ENCODE data around the gene LRRC14B.
"Not testable (repeated sequence)": the region's sequence is repeated elsewhere in the genome, so short reads cannot be mapped to it uniquely, and the experiment has no call there.

The LRRC14B gene

DNA sequence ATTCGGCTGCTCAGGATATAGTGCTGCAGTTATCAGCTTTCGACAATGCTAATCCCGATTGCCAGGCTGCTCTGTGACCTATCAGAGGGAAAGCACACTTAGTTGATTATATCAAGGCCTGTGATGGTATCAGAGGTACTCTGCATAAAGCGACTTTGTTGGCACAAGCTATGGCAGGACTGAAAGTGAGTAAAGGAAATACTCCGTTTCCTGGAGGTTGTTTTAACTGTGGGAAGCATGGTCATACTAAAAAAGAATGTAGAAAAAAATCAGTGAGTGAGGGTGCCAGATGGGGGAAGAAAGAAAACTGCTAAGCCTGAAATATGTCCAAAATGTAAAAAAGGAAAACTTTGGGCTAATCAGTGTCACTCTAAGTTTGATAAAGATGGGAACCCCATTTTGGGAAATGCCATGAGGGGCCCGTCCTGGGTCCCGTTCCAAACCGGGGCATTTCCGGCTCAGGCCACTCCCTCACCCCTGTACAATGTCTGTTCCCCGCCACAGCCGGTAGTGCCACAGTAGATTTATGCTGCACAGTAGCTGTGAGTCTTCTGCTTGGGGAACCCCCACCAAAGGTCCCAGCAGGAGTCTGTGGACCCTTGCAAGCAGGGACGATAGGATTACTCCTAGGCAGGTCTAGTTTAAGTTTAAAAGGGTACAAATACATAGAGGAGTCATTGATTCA is 52.5 kb downstream of the LRRC14B start:
- DNase-seq: not testable (repeated sequence)

DNA sequence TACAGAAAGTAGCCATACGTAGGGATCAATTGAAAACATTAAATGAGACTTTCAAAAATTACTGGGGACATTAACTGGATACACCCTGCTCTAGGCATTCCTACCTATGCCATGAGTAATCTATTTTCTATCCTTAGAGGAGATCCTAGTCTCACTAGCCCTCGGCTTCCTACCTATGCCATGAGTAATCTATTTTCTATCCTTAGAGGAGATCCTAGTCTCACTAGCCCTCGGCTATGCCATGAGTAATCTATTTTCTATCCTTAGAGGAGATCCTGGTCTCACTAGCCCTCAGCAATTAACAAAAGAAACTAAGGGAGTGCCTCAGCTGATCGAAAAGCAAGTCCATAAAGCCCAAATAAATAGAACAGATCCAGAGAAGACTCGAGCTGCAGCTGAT is 54.4 kb downstream of the LRRC14B start:
- DNase-seq: not testable (repeated sequence)

Data from activated CD4-positive, alpha-beta T cell treated with anti-CD3 and anti-CD28 coated beads for 1 hour (primary cell).